A549 (cell line): ENCODE data around the gene PCBP3. TPM values are rescaled to one million over a fixed set of nuclear protein-coding genes. Genes with fewer than 3 reads are reported as not detected.

Experiments used
- ATAC-seq, 2 experiments: fragments of 200-7000 bp in 1 of 2; fragments of >200 bp in 1 of 2; cut with Nextera tagmentation in 1 of 2; cut with Tn5 transposase in 1 of 2; 3 replicates each; pipeline versions ENCODE4 v1.8.0 to v1.9.1; 2018 to 2020; ENCODE audit warnings: mild to moderate bottlenecking in 1 of 2, moderate library complexity in 1 of 2
- CTCF ChIA-PET: fragments of 300-600 bp; sonication (Branson Sonifier 250); formaldehyde crosslinking; extraction: SDS; loops from one replicate; lab custom pipeline; 2021; ENCODE audit warnings: antibody characterized with exemption, inconsistent platforms; lab: Yijun Ruan, JAX
- POLR2A ChIA-PET: fragments of 350-600 bp; formaldehyde crosslinking; extraction: SDS; loops from one replicate; lab custom pipeline; 2021; ENCODE audit warnings: antibody characterized with exemption, inconsistent platforms; lab: Yijun Ruan, JAX
- DNase-seq, 2 experiments: peaks; one replicate each; pipeline versions ENCODE4 v3.0.0 to v3.0.0-alpha.2; 2011 to 2016; ENCODE audit warnings: low read depth in 1 of 2, low spot score in 1 of 2
- FAIRE-seq: peaks from 2 replicates; lab custom pipeline; 2011; peaks lifted over from hg19 to GRCh38; lab: Jason Lieb, UNC
- H3K27ac ChIP-seq, 2 experiments: fragments of >200 bp; sonication (Bioruptor Twin); formaldehyde crosslinking; 3 replicates each; pipeline ENCODE4 v1.5.1; 2016 to 2017
- H3K4me1 ChIP-seq: fragments of >200 bp; sonication (Bioruptor Twin); formaldehyde crosslinking; 3 replicates; pipeline ENCODE4 v1.6.1; 2016
- H3K4me2 ChIP-seq: fragments of >200 bp; sonication (Bioruptor Twin); formaldehyde crosslinking; 3 replicates; pipeline ENCODE4 v1.6.1; 2016
- H3K4me3 ChIP-seq: fragments of >200 bp; sonication (Bioruptor Twin); formaldehyde crosslinking; 3 replicates; pipeline ENCODE4 v1.5.1; 2016
- H3K9me3 ChIP-seq: fragments of >200 bp; sonication (Bioruptor Twin); formaldehyde crosslinking; 3 replicates; pipeline ENCODE4 v1.6.1; 2016
- CBX2 ChIP-seq: fragments of 200-600 bp; sonication (generic); IDR thresholded peaks from 2 replicates; pipeline ENCODE4 v1.6.1; 2016; ENCODE audit warnings: low read depth, mild to moderate bottlenecking, borderline replicate concordance
- CHD2 ChIP-seq: fragments of 150-350 bp; IDR thresholded peaks from 2 replicates; pipeline ENCODE4 v1.6.1; 2014; ENCODE audit warnings: low read length; ENCODE audit not compliant: partially characterized antibody
- EHF ChIP-seq: fragments of 250-450 bp; sonication (Bioruptor Pico); IDR thresholded peaks from 2 replicates; pipeline ENCODE4 v1.5.0; 2020; ENCODE audit warnings: mild to moderate bottlenecking
- FOSL2 ChIP-seq, 2 experiments: fragments of 450-650 bp in 1 of 2; fragments of >200 bp in 1 of 2; sonication (Bioruptor Twin) in 1 of 2; formaldehyde crosslinking; IDR thresholded peaks; 2 replicates each; pipeline versions ENCODE4 v1.5.0 to v1.6.1; 2016 to 2020; ENCODE audit warnings: mild to moderate bottlenecking in 1 of 2, moderate library complexity in 1 of 2
- HDAC2 ChIP-seq: fragments of 200-600 bp; sonication (generic); IDR thresholded peaks from 2 replicates; pipeline ENCODE4 v1.6.1; 2016
- HEYL ChIP-seq: fragments of 250-450 bp; sonication (Bioruptor Pico); IDR thresholded peaks from 2 replicates; pipeline ENCODE4 v1.8.0; 2021; ENCODE audit warnings: mild to moderate bottlenecking, moderate library complexity
- JUN ChIP-seq, 2 experiments: fragments of >200 bp; sonication (Bioruptor Twin); formaldehyde crosslinking; IDR thresholded peaks; 2 replicates in 1 of 2; 3 replicates in 1 of 2; pipeline ENCODE4 v1.6.1; 2016 to 2017
- KDM5A ChIP-seq: fragments of 200-600 bp; sonication (generic); IDR thresholded peaks from 2 replicates; pipeline ENCODE4 v1.6.1; 2016; ENCODE audit warnings: antibody characterized with exemption, mild to moderate bottlenecking
- NR3C1 ChIP-seq: fragments of >200 bp; sonication (Bioruptor Twin); formaldehyde crosslinking; IDR thresholded peaks from 3 replicates; pipeline ENCODE4 v1.6.1; 2017
- PHF8 ChIP-seq: fragments of 200-600 bp; sonication (generic); IDR thresholded peaks from 2 replicates; pipeline ENCODE4 v1.6.1; 2016; ENCODE audit warnings: low read depth, mild to moderate bottlenecking, antibody characterized with exemption, moderate library complexity, borderline replicate concordance
- RCOR1 ChIP-seq: fragments of 150-350 bp; IDR thresholded peaks from 2 replicates; pipeline ENCODE4 v1.6.1; 2014; ENCODE audit warnings: antibody characterized with exemption, low read length, low read depth
- RFX5 ChIP-seq: fragments of 450-650 bp; IDR thresholded peaks from 2 replicates; pipeline ENCODE4 v1.7.1; 2014; ENCODE audit warnings: antibody characterized with exemption, mild to moderate bottlenecking, moderate library complexity
- SMC3 ChIP-seq: fragments of >200 bp; sonication (Bioruptor Twin); formaldehyde crosslinking; IDR thresholded peaks from 3 replicates; pipeline ENCODE4 v1.6.1; 2018; ENCODE audit warnings: inconsistent platforms
- SREBF2 ChIP-seq: fragments of 450-650 bp; IDR thresholded peaks from 2 replicates; pipeline ENCODE4 v1.6.1; 2014; ENCODE audit warnings: mild to moderate bottlenecking, moderate library complexity
- ZC3H11A ChIP-seq: fragments of 450-650 bp; IDR thresholded peaks from 2 replicates; pipeline ENCODE4 v1.6.1; 2014; ENCODE audit warnings: antibody characterized with exemption, mild to moderate bottlenecking
- ZSCAN20 ChIP-seq: fragments of 250-450 bp; sonication (Bioruptor Pico); IDR thresholded peaks from 2 replicates; pipeline ENCODE4 v1.8.0; 2022; ENCODE audit warnings: mild to moderate bottlenecking, moderate library complexity
- WGBS: methylation state at CpG from one replicate; pipeline ENCODE4 v1.1.6; 2017; ENCODE audit errors: missing lambda C conversion rate; 5-methylcytosine and 5-hydroxymethylcytosine counted together
- polyA plus RNA-seq, 4 experiments: library from polyadenylated mRNA; depleted of rRNA in 3 of 4; stranded (reverse); fragments of >200 nt; fragmentation: RNase III in 1 of 4; extraction: RNeasy Plus Mini Kit Qiagen cat#74134 plus additional on column Dnase treatment in 1 of 4; gene quantifications; 2 replicates in 3 of 4; 3 replicates in 1 of 4; pipeline ENCODE4 v1.2.3, GENCODE V29; 2011 to 2017
- TF ChIP-seq, protein P1 (sequence below): fragments of 150-350 bp; IDR thresholded peaks from 2 replicates; pipeline ENCODE4 v1.6.1; 2014; ENCODE audit warnings: low read depth, mild to moderate bottlenecking, low read length
- TF ChIP-seq, protein P2 (sequence below): fragments of >200 bp; sonication (Bioruptor Twin); formaldehyde crosslinking; IDR thresholded peaks from 3 replicates; pipeline ENCODE4 v1.6.1; 2016
- TF ChIP-seq, protein P3 (sequence below): fragments of 200-600 bp; sonication (generic); IDR thresholded peaks from 2 replicates; pipeline ENCODE4 v1.6.1; 2016; ENCODE audit warnings: antibody characterized with exemption, mild to moderate bottlenecking, moderate library complexity

The PCBP3 gene
- polyA plus RNA-seq, 2 of the 4 experiments (the other 2 are of a cell fraction): 0.30 to 0.34 TPM

DNA sequence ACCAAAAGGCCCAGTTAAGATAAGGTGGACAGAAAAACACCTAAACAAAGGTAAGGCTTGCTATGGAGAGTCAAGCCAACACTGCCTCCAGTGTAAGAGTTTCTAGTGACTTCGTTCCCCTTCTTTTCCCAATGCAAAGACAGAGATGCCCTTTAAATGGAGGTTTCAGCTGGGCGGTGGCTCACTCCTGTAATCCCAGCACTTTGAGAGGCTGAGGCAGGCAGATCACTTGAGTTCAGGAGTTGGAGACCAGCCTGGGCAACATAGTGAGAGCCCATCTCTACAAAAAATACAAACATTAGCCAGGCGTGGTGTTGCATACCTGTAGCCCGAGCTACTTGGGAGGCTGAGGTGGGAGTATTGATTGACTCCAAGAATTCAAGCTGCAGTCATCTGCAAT lies 314.0 kb downstream of the PCBP3 start:
- Histone ChIP-seq H3K27ac (no peak overlapping the region), H3K4me2 (no peak overlapping the region), H3K4me1 (no peaks in the 10 kb centered on the region), H3K4me3 (no peak overlapping the region), H3K9me3 (no peaks in the 10 kb centered on the region; the same call in 2 of the 3 replicates)
- DNase-seq (no peak), ATAC-seq (no peak), FAIRE-seq (no peak)
- POLR2A ChIA-PET: no interaction called here
- CTCF ChIA-PET: interaction anchor here (2.2 kb wide), 1 partner anchor 14 kb away, joined by 8 read pairs; no protein-coding TSS in a partner anchor
- 34% methylated on average over 2 of the region's 4 CpGs for WGBS
- TF ChIP-seq, protein P1, sequence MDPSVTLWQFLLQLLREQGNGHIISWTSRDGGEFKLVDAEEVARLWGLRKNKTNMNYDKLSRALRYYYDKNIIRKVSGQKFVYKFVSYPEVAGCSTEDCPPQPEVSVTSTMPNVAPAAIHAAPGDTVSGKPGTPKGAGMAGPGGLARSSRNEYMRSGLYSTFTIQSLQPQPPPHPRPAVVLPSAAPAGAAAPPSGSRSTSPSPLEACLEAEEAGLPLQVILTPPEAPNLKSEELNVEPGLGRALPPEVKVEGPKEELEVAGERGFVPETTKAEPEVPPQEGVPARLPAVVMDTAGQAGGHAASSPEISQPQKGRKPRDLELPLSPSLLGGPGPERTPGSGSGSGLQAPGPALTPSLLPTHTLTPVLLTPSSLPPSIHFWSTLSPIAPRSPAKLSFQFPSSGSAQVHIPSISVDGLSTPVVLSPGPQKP: no peak
- no peak for TF ChIP-seq ZSCAN20 (CRISPR knock-in tag)

DNA sequence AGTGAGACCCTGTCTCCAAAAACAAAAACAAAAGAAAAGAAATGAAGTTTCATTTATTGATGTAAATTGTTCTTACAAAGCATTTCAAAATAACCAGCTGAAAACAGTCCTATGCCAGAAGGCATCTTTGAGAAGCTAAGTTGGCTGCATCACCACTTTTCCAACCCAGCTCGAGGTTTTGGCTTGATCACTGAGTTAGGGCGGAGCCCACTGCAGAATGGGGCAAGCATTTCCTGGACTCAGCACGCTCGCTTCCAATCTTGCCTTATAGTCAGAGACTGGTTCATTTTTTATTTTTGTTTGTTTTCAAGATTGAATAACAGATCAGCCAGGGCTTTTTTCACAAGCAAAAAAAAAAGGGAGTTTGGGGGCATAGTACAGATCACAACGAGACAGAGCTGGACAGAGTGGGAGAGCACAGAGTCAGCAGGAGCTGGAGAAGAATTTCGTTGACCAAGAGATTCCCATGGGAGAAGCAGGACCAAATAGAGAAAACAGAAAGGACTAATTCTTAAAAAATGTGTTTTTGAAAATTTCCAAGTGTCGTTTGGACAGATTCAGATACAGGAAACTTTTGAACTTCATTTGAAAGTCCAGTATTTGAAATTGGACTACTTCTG lies 314.6 kb downstream of the PCBP3 start:
- WGBS: 30% methylated on average over 7 of the region's 7 CpGs
- no peaks in the 10 kb centered on the region for H3K4me1 ChIP-seq
- no peak for ATAC-seq
- no peak overlapping the region for H3K27ac ChIP-seq
- CTCF ChIA-PET: interaction anchor here (1.3 to 2.2 kb wide), 2 partner anchors 10 to 13 kb away, joined by 3 to 8 read pairs; no protein-coding TSS in a partner anchor
- POLR2A ChIA-PET: no interaction called here
- no peak for TF ChIP-seq ZC3H11A
- TF ChIP-seq, protein P2, sequence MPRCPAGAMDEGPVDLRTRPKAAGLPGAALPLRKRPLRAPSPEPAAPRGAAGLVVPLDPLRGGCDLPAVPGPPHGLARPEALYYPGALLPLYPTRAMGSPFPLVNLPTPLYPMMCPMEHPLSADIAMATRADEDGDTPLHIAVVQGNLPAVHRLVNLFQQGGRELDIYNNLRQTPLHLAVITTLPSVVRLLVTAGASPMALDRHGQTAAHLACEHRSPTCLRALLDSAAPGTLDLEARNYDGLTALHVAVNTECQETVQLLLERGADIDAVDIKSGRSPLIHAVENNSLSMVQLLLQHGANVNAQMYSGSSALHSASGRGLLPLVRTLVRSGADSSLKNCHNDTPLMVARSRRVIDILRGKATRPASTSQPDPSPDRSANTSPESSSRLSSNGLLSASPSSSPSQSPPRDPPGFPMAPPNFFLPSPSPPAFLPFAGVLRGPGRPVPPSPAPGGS: no peak
- no peak for TF ChIP-seq FOSL2 (IDR thresholded peaks at IDR 0.05)
- no peak for TF ChIP-seq FOSL2 (CRISPR knock-in tag; IDR thresholded peaks at IDR 0.05)
- TF ChIP-seq SREBF2: no peak
- TF ChIP-seq CHD2: no peak
- no peak for TF ChIP-seq KDM5A
- TF ChIP-seq PHF8: no peak
- TF ChIP-seq SMC3: no peak
- TF ChIP-seq RCOR1: no peak
- TF ChIP-seq, protein P3, sequence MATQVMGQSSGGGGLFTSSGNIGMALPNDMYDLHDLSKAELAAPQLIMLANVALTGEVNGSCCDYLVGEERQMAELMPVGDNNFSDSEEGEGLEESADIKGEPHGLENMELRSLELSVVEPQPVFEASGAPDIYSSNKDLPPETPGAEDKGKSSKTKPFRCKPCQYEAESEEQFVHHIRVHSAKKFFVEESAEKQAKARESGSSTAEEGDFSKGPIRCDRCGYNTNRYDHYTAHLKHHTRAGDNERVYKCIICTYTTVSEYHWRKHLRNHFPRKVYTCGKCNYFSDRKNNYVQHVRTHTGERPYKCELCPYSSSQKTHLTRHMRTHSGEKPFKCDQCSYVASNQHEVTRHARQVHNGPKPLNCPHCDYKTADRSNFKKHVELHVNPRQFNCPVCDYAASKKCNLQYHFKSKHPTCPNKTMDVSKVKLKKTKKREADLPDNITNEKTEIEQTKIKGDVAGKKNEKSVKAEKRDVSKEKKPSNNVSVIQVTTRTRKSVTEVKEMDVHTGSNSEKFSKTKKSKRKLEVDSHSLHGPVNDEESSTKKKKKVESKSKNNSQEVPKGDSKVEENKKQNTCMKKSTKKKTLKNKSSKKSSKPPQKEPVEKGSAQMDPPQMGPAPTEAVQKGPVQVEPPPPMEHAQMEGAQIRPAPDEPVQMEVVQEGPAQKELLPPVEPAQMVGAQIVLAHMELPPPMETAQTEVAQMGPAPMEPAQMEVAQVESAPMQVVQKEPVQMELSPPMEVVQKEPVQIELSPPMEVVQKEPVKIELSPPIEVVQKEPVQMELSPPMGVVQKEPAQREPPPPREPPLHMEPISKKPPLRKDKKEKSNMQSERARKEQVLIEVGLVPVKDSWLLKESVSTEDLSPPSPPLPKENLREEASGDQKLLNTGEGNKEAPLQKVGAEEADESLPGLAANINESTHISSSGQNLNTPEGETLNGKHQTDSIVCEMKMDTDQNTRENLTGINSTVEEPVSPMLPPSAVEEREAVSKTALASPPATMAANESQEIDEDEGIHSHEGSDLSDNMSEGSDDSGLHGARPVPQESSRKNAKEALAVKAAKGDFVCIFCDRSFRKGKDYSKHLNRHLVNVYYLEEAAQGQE: no peak
- TF ChIP-seq CBX2: no peak
- no peak for TF ChIP-seq JUN (IDR thresholded peaks at IDR 0.05)
- TF ChIP-seq EHF (CRISPR knock-in tag): no peak
- TF ChIP-seq HDAC2: no peak
- TF ChIP-seq NR3C1: no peak
- TF ChIP-seq HEYL (CRISPR knock-in tag): no peak
- no peak for TF ChIP-seq RFX5
- H3K4me2 ChIP-seq: no peak overlapping the region
- no peaks in the 10 kb centered on the region; the same call in 2 of the 3 replicates for H3K9me3 ChIP-seq
- DNase-seq: no peak
- no peak for FAIRE-seq
- H3K4me3 ChIP-seq: no peak overlapping the region
